Activated T-cell treated with anti-CD3 and anti-CD28 coated beads, Interleukin-2, amount 50 U/mL, for 72 hours (primary cell): ENCODE measurements around the gene TAF1C. TPM values are rescaled to one million over a fixed set of nuclear protein-coding genes. Genes with fewer than 3 reads are reported as not detected.
A peak's percentile ranks its signal among the peaks of the same experiment; 100 is the strongest.

Experiments used
- ATAC-seq, 2 donors: fragments of 150-1000 bp; cut with Tn5 transposase; replicated peaks in 1 of 2; 2 replicates each; pipeline ENCODE4 v1.10.0; 2021; ENCODE audit warnings: moderate library complexity in 2 of 2, mild to moderate bottlenecking in 1 of 2
- DNase-seq, 2 donors: peaks; one replicate each; pipeline ENCODE4 v3.0.0; 2021 to 2022; ENCODE audit warnings: mixed read lengths in 1 of 2
- H3K27ac Mint-ChIP-seq: one replicate; pipeline ENCODE4 v1.8.0; 2022; ENCODE audit warnings: mild to moderate bottlenecking, moderate library complexity, mixed read lengths
- H3K27me3 Mint-ChIP-seq: one replicate; pipeline ENCODE4 v1.8.0; 2022; ENCODE audit warnings: low read depth, mixed read lengths
- H3K36me3 Mint-ChIP-seq, 2 donors: one replicate each; pipeline ENCODE4 v1.8.0; 2022; ENCODE audit warnings: mixed read lengths in 2 of 2, mild to moderate bottlenecking in 1 of 2; ENCODE audit not compliant: insufficient read depth in 2 of 2
- H3K4me1 Mint-ChIP-seq: one replicate; pipeline ENCODE4 v1.8.0; 2022; ENCODE audit warnings: low read depth, mixed read lengths
- H3K4me3 Mint-ChIP-seq, 2 donors: one replicate each; pipeline ENCODE4 v1.8.0; 2022; ENCODE audit warnings: mild to moderate bottlenecking in 2 of 2, mixed read lengths in 2 of 2, moderate library complexity in 2 of 2
- H3K9me3 Mint-ChIP-seq, 2 donors: one replicate each; pipeline ENCODE4 v1.8.0; 2022; ENCODE audit warnings: mixed read lengths in 2 of 2
- total RNA-seq, 2 donors: library from RNA; stranded (reverse); gene quantifications; one replicate each; pipeline ENCODE4 v1.2.3, GENCODE V29; 2022

Gene TAF1C
- total RNA-seq, 2 donors from 2014 or later: 41.8 to 51.3 TPM

DNA sequence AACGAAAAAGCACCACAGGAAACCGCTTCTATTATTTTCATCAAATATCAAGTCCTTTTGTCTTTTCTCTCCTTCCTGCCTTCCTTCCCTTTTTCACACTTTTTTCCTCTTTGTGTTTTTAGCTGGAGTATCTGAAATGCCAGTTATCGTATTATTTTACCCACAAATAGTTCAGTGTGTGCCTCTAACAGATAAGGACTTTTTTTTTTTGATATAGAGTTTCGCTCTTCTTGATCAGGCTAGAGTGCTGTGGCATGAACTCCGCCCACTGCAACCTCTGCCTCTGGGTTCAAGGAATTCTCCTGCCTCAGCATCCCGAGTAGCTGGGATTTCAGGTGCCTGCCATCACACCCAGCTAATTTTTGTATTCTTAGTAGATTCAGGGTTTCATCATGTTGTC, 31.1 kb downstream of the TAF1C start:
- DNase-seq (no peak), ATAC-seq (no peak)
- H3K36me3 Mint-ChIP-seq: no peaks in the 10 kb centered on the region
- H3K27me3 Mint-ChIP-seq: peaks cover 33% of the 10 kb centered on the region
- H3K4me3 Mint-ChIP-seq: no peak overlapping the region
- no peaks in the 10 kb centered on the region for H3K9me3 Mint-ChIP-seq
- peaks cover 7% of the 10 kb centered on the region for H3K4me1 Mint-ChIP-seq
- no peak overlapping the region for H3K27ac Mint-ChIP-seq

GRCh38 chr16:84155226-84155625, 31.6 kb downstream of the TAF1C start:
- peaks cover 33% of the 10 kb centered on the region for H3K27me3 Mint-ChIP-seq
- no peaks in the 10 kb centered on the region for H3K36me3 Mint-ChIP-seq
- H3K27ac Mint-ChIP-seq: no peak overlapping the region
- DNase-seq (no peak), ATAC-seq (no peak)
- H3K4me1 Mint-ChIP-seq: peaks cover 7% of the 10 kb centered on the region
- H3K4me3 Mint-ChIP-seq: no peak overlapping the region
- no peaks in the 10 kb centered on the region for H3K9me3 Mint-ChIP-seq

DNA sequence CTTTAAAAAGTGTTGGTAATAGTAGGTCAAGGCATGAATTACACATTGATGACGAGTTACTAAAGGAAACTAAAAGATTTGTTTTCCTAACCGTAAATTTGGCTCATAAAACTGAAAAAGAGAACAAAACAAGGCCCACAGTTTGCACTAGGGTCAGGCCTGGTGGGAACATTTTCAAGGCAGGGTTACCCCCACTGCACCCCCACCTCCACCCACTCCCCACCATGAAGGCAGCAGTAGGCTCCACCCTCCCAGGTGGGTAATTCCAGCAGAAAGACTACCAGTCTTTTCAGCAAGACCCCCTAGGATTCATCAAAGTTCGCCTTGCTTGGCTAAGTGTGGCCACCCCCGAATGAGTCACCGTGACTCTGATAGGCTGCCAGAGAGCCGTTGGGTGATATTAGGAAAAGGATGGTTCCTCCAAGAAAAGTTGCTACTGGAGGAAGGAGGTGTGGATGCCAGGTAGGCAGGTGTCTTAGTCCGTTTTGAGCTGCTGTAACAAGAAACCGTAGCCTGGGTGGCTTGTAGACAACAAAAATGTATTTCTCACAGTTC, 33.1 kb downstream of the TAF1C start:
- Mint-ChIP-seq H3K36me3 (no peaks in the 10 kb centered on the region), H3K27me3 (peaks cover 20% of the 10 kb centered on the region), H3K27ac (no peak overlapping the region), H3K4me3 (no peak overlapping the region), H3K9me3 (no peaks in the 10 kb centered on the region), H3K4me1 (peaks cover 7% of the 10 kb centered on the region)
- ATAC-seq: no peak
- no peak for DNase-seq

GRCh38 chr16:84150926-84151325, 35.9 kb downstream of the TAF1C start:
- peaks cover 15% of the 10 kb centered on the region for H3K27me3 Mint-ChIP-seq
- H3K27ac Mint-ChIP-seq: no peak overlapping the region
- no peak for DNase-seq
- no peaks in the 10 kb centered on the region for H3K9me3 Mint-ChIP-seq
- no peaks in the 10 kb centered on the region for H3K36me3 Mint-ChIP-seq
- no peak for ATAC-seq
- H3K4me3 Mint-ChIP-seq: no peak overlapping the region
- H3K4me1 Mint-ChIP-seq: no peaks in the 10 kb centered on the region

GRCh38 chr16:84144859-84145639, 41.8 kb downstream of the TAF1C start, which contains the start of the genes DNAAF1 and HSDL1:
TSS of gene DNAAF1 (plus strand) at chr16:84145308. CDS start at chr16:84145441, 133 bp downstream.
TSS of gene HSDL1 (minus strand) at chr16:84145177. CDS start at chr16:84131321, 13,856 bp downstream.
- Mint-ChIP-seq H3K27me3 (peaks cover 6% of the 10 kb centered on the region), H3K4me1 (peaks cover 23% of the 10 kb centered on the region), H3K36me3 (peaks cover 0 to 3% of the 10 kb centered on the region in 2 donors), H3K4me3 (peak within 1 kb of the TSS; percentile 97 to 98), H3K9me3 (no peaks in the 10 kb centered on the region), H3K27ac (peak within 1 kb of the TSS; percentile 76)
- ATAC-seq (peak; percentile 86), DNase-seq (peak; percentile 92 to 96)

GRCh38 chr16:84144209-84144858, 42.5 kb downstream of the TAF1C start:
- Mint-ChIP-seq H3K36me3 (peaks cover 0 to 3% of the 10 kb centered on the region in 2 donors), H3K27me3 (peaks cover 6% of the 10 kb centered on the region), H3K4me1 (peaks cover 29% of the 10 kb centered on the region), H3K9me3 (no peaks in the 10 kb centered on the region), H3K27ac (peak overlapping the region; percentile 76), H3K4me3 (peak overlapping the region; percentile 97 to 98)
- peak; percentile 59 to 64 for ATAC-seq
- DNase-seq: peak; percentile 46 to 68

DNA sequence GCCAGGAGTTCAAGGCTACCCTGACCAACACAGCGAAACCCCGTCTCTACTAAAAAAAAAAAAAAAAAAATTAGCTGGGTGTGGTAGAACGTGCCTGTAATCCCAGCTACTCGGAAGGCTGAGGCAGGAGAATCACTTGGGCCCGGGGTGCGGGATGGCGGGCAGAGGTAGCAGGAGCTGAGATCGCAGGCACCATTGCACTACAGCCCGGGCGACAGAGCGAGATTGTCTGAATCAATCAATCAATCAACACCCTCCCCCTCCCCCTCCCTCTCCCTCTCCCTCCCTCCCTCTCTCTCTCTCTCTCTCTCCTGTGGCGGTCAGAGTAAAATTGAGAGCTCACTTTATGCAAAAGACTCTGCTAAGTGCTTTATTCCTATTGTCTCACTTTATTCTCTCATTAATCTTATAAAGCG, 43.1 kb downstream of the TAF1C start:
- peaks cover 0 to 3% of the 10 kb centered on the region in 2 donors for H3K36me3 Mint-ChIP-seq
- H3K4me1 Mint-ChIP-seq: peaks cover 34% of the 10 kb centered on the region
- ATAC-seq (no peak), DNase-seq (peak in 1 of 2 donors; percentile 7)
- H3K27me3 Mint-ChIP-seq: peaks cover 6% of the 10 kb centered on the region
- no peaks in the 10 kb centered on the region for H3K9me3 Mint-ChIP-seq
- H3K27ac Mint-ChIP-seq: peak overlapping the region; percentile 76
- peak overlapping the region; percentile 97 to 98 for H3K4me3 Mint-ChIP-seq

DNA sequence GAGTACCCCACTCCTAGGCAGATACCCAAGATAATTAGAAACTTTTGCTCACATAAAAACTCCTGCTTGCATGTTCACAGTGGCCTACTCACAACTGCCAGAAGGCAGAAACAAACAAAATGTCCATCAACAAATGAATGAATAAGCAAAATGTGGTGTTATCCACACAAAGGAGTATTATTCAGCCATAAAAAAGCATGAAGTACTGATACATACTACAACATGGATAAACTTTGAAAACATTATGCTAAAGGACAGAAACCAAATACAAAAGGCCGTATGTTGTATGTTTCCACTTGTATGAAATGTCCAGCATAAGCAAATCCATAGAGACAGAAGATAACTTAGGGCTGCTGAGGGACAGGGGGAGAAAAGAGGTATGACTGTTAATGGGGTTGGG, 43.8 kb downstream of the TAF1C start:
- no peak overlapping the region for H3K27ac Mint-ChIP-seq

DNA sequence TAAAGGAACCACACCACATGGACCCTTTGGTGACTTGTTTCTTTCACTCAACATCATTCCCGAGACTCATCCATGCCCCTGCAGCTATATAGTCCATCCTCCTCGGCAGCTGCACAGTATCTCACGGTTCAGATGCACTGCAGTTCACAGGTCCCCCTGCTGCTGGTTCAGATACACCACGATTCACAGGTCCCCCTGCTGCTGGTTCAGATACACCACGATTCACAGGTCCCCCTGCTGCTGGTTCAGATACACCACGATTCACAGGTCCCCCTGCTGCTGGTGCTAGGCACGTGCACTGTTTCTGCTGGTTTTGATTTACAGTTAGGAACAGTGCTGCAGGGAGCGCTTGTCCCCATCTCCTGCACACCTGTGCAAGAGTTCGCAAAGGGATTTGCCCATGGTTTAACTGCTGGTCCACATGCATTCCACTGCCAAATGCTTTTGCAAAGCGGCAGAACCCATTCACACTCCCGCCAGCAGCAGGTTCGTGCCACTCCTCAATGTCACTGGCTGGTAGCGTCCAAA, 45.6 kb downstream of the TAF1C start:
- Mint-ChIP-seq H3K9me3 (no peaks in the 10 kb centered on the region), H3K36me3 (peaks cover 0 to 3% of the 10 kb centered on the region in 2 donors), H3K27ac (no peak overlapping the region), H3K4me1 (peaks cover 60% of the 10 kb centered on the region), H3K4me3 (no peak overlapping the region), H3K27me3 (peaks cover 1% of the 10 kb centered on the region)
- DNase-seq (peak; percentile 22 to 35), ATAC-seq (peak in 1 of 2 donors; percentile 11)

More for the DNA sequence above, 43.8 kb downstream of the TAF1C start:
- no peaks in the 10 kb centered on the region for H3K9me3 Mint-ChIP-seq
- DNase-seq (no peak), ATAC-seq (no peak)
- H3K4me1 Mint-ChIP-seq: peaks cover 41% of the 10 kb centered on the region
- peak overlapping the region; percentile 39 to 49 for H3K4me3 Mint-ChIP-seq
- H3K36me3 Mint-ChIP-seq: peaks cover 0 to 3% of the 10 kb centered on the region in 2 donors
- H3K27me3 Mint-ChIP-seq: peaks cover 6% of the 10 kb centered on the region

DNA sequence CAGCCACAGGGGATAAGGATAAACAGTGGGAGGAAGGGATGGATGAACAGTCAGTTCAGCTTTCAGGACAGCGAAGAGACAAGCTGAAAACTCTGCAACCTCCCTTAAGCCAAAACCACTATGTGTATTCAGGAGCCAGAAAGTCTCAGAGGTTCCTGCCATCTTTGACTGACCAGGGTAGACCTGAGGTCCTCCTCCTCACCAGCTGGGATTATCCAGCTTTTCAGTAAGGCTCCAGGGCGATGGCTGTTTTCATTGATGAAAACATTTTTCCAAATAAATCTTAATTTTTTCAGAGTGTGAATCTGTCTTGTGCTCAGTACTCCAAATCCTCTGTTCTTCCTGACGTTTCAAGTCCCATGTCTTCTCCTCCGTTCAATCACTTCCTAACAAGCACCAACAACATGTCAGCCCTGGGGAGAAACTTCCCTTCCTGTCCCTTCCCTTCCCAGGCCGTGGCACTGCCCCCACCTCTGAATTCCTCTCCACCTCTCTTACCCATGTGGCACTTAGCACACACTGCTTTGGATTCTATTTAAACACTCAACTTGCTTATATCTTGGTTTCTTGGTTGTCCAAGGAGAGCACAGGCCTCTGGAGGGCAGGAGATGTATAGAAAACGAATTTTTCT, 47.1 kb downstream of the TAF1C start:
- DNase-seq (no peak), ATAC-seq (no peak)
- Mint-ChIP-seq H3K4me3 (no peak overlapping the region), H3K36me3 (peaks cover 0 to 3% of the 10 kb centered on the region in 2 donors), H3K27ac (no peak overlapping the region), H3K4me1 (peaks cover 70% of the 10 kb centered on the region), H3K9me3 (no peaks in the 10 kb centered on the region), H3K27me3 (no peaks in the 10 kb centered on the region)

DNA sequence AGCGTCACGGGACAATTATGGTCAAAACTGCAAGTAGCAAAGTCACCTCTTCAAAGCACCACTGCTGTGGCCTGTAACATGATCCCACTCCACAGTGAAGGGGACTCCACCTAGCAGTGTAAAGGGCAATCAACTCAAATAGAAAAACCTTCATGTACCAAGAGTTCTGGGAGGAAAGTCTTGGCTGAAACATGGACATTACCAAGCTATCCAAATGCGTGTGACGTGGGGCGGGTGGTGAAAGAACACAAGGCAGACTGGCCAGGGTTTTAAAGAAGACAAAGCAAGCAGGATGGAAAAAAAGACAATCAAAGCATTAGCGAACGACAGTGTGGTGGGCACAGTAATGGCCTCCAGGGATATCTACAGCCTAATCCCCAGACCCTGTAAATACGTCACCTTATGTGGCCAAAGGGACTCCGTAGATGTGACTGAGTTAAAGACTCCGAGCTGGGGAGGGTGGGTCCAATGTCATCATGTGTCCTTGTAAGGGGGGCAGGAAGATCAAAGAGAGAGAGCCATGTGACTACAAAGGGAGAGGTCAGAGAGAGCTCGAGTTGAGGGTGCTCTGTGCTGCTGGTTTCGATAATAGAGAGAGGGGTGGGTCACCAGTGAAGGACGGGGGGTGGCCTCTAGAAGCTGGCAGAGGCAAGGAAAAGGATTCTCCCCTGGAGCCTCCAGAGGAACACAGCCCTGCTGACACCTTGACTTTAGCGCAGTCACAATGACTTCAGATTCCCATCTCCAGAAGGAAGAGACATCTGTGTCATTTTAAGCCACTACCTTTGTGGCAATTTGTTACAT, 47.8 kb downstream of the TAF1C start:
- no peaks in the 10 kb centered on the region for H3K36me3 Mint-ChIP-seq
- H3K4me3 Mint-ChIP-seq: peak overlapping the region; percentile 63 to 70
- H3K4me1 Mint-ChIP-seq: peaks cover 67% of the 10 kb centered on the region
- DNase-seq: peak; percentile 59 to 60
- no peaks in the 10 kb centered on the region for H3K9me3 Mint-ChIP-seq
- H3K27ac Mint-ChIP-seq: no peak overlapping the region
- peak; percentile 96 to 98 for ATAC-seq
- H3K27me3 Mint-ChIP-seq: no peaks in the 10 kb centered on the region

- ATAC-seq (no peak), DNase-seq (no peak)
- no peak overlapping the region for H3K27ac Mint-ChIP-seq
- no peaks in the 10 kb centered on the region for H3K36me3 Mint-ChIP-seq
- H3K4me3 Mint-ChIP-seq: peak overlapping the region; percentile 63 to 70
- no peaks in the 10 kb centered on the region for H3K27me3 Mint-ChIP-seq
- H3K9me3 Mint-ChIP-seq: no peaks in the 10 kb centered on the region
- H3K4me1 Mint-ChIP-seq: peaks cover 61% of the 10 kb centered on the region
Measured at GRCh38 chr16:84138500-84138823, 48.4 kb downstream of the TAF1C start.
